Measurements from ENCODE around the gene ETV6.

Gene ETV6

GRCh38 chr12:11648514-11649412 is 711 bp upstream of the ETV6 start:
- peak; percentile 38 for DNase-seq

- no peak for DNase-seq
These were observed 1.1 kb downstream of the ETV6 start for GRCh38 chr12:11650286-11651281.

- no peak for DNase-seq
These were observed 1.9 kb downstream of the ETV6 start for GRCh38 chr12:11651381-11651780.

- DNase-seq, result no peak
These were observed 2.3 kb downstream of the ETV6 start for GRCh38 chr12:11651785-11652184.

- DNase-seq, result no peak
These were observed 3.0 kb downstream of the ETV6 start for GRCh38 chr12:11652351-11653040.

- no peak for DNase-seq
These were observed 3.8 kb downstream of the ETV6 start for GRCh38 chr12:11653215-11653753.

- DNase-seq, result no peak
These were observed 4.9 kb downstream of the ETV6 start for GRCh38 chr12:11654338-11654737.

- DNase-seq, result no peak
These were observed 5.3 kb downstream of the ETV6 start for GRCh38 chr12:11654802-11655201.

GRCh38 chr12:11655842-11656241 is 6.4 kb downstream of the ETV6 start:
- DNase-seq, result no peak

GRCh38 chr12:11656550-11656949 is 7.1 kb downstream of the ETV6 start:
- DNase-seq, result no peak

- no peak for DNase-seq
These were observed 8.0 kb downstream of the ETV6 start for GRCh38 chr12:11657511-11657910.

GRCh38 chr12:11658791-11659190 is 9.3 kb downstream of the ETV6 start:
- no peak for DNase-seq

GRCh38 chr12:11660624-11661023 is 11.2 kb downstream of the ETV6 start:
- DNase-seq, result no peak

- DNase-seq, result no peak
These were observed 12.1 kb downstream of the ETV6 start for GRCh38 chr12:11661491-11662089.

GRCh38 chr12:11662369-11662768 is 12.9 kb downstream of the ETV6 start:
- DNase-seq, result no peak

GRCh38 chr12:11663130-11663529 is 13.7 kb downstream of the ETV6 start:
- no peak for DNase-seq

- no peak for DNase-seq
These were observed 14.6 kb downstream of the ETV6 start for GRCh38 chr12:11664101-11664500.

- no peak for DNase-seq
These were observed 16.9 kb downstream of the ETV6 start for GRCh38 chr12:11666131-11667050.

GRCh38 chr12:11667171-11667570 is 17.7 kb downstream of the ETV6 start:
- DNase-seq, result no peak

GRCh38 chr12:11668611-11669010 is 19.1 kb downstream of the ETV6 start:
- DNase-seq, result no peak

GRCh38 chr12:11669348-11669747 is 19.9 kb downstream of the ETV6 start:
- DNase-seq, result no peak
